ENCODE measurements around the gene GHRL.

GHRL gene

GRCh38 chr3:10247679-10248183, 45.0 kb downstream of the GHRL start:
- Histone ChIP-seq H3K27ac (ENCODE audit: low read length) (peak overlapping the region; percentile 53), H3K4me1 (ENCODE audit: control insufficient read depth, insufficient read depth, low read length) (peaks cover 25% of the 10 kb centered on the region), H3K27me3 (ENCODE audit: control insufficient read depth in 1 of 2, insufficient read depth in 2 of 2, low read length in 2 of 2) (no peaks in the 10 kb centered on the region), H3K9ac (ENCODE audit: low read length in 2 of 2) (peak overlapping the region; percentile 20 to 36), H3K9me3 (ENCODE audit: control insufficient read depth in 2 of 2, low read length in 2 of 2) (peaks cover 0 to 2% of the 10 kb centered on the region in 2 donors), H3K4me3 (ENCODE audit: low read length in 2 of 2) (peak overlapping the region; percentile 92), H3K36me3 (ENCODE audit: control insufficient read depth in 2 of 2, insufficient read depth in 2 of 2, low read length in 2 of 2) (no peaks in the 10 kb centered on the region)

GRCh38 chr3:10245081-10245712, 47.5 kb downstream of the GHRL start:
- H3K9ac ChIP-seq (ENCODE audit: low read length in 2 of 2), result no peak overlapping the region
- H3K4me1 ChIP-seq (ENCODE audit: control insufficient read depth, insufficient read depth, low read length), result peaks cover 17% of the 10 kb centered on the region
- no peak overlapping the region for H3K27ac ChIP-seq (ENCODE audit: low read length)
- no peak overlapping the region for H3K4me3 ChIP-seq (ENCODE audit: low read length in 2 of 2)
- H3K27me3 ChIP-seq (ENCODE audit: control insufficient read depth in 1 of 2, insufficient read depth in 2 of 2, low read length in 2 of 2), result no peaks in the 10 kb centered on the region
- H3K9me3 ChIP-seq (ENCODE audit: control insufficient read depth in 2 of 2, low read length in 2 of 2), result peaks cover 0 to 2% of the 10 kb centered on the region in 2 donors
- H3K36me3 ChIP-seq (ENCODE audit: control insufficient read depth in 2 of 2, insufficient read depth in 2 of 2, low read length in 2 of 2), result peaks cover 0 to 2% of the 10 kb centered on the region in 2 donors

GRCh38 chr3:10244009-10244408, 48.7 kb downstream of the GHRL start:
- Histone ChIP-seq H3K36me3 (ENCODE audit: control insufficient read depth in 2 of 2, insufficient read depth in 2 of 2, low read length in 2 of 2) (peaks cover 2 to 4% of the 10 kb centered on the region in 2 donors), H3K9me3 (ENCODE audit: control insufficient read depth in 2 of 2, low read length in 2 of 2) (peaks cover 0 to 2% of the 10 kb centered on the region in 2 donors), H3K27ac (ENCODE audit: low read length) (no peak overlapping the region), H3K4me3 (ENCODE audit: low read length in 2 of 2) (no peak overlapping the region), H3K9ac (ENCODE audit: low read length in 2 of 2) (no peak overlapping the region), H3K4me1 (ENCODE audit: control insufficient read depth, insufficient read depth, low read length) (peaks cover 7% of the 10 kb centered on the region), H3K27me3 (ENCODE audit: control insufficient read depth in 1 of 2, insufficient read depth in 2 of 2, low read length in 2 of 2) (no peaks in the 10 kb centered on the region)

- H3K9ac ChIP-seq (ENCODE audit: low read length in 2 of 2), result no peak overlapping the region
- no peaks in the 10 kb centered on the region for H3K27me3 ChIP-seq (ENCODE audit: control insufficient read depth in 1 of 2, insufficient read depth in 2 of 2, low read length in 2 of 2)
- no peak overlapping the region for H3K4me3 ChIP-seq (ENCODE audit: low read length in 2 of 2)
- H3K4me1 ChIP-seq (ENCODE audit: control insufficient read depth, insufficient read depth, low read length), result no peaks in the 10 kb centered on the region
- H3K36me3 ChIP-seq (ENCODE audit: control insufficient read depth in 2 of 2, insufficient read depth in 2 of 2, low read length in 2 of 2), result peaks cover 6 to 12% of the 10 kb centered on the region in 2 donors
- H3K27ac ChIP-seq (ENCODE audit: low read length), result no peak overlapping the region
- H3K9me3 ChIP-seq (ENCODE audit: control insufficient read depth in 2 of 2, low read length in 2 of 2), result peaks cover 0 to 2% of the 10 kb centered on the region in 2 donors
These were observed 50.3 kb downstream of the GHRL start for GRCh38 chr3:10242182-10243065.

- no peak overlapping the region for H3K27ac ChIP-seq (ENCODE audit: low read length)
- H3K4me1 ChIP-seq (ENCODE audit: control insufficient read depth, insufficient read depth, low read length), result no peaks in the 10 kb centered on the region
- H3K4me3 ChIP-seq (ENCODE audit: low read length in 2 of 2), result no peak overlapping the region
- H3K27me3 ChIP-seq (ENCODE audit: control insufficient read depth in 1 of 2, insufficient read depth in 2 of 2, low read length in 2 of 2), result no peaks in the 10 kb centered on the region
- no peak overlapping the region for H3K9ac ChIP-seq (ENCODE audit: low read length in 2 of 2)
- H3K36me3 ChIP-seq (ENCODE audit: control insufficient read depth in 2 of 2, insufficient read depth in 2 of 2, low read length in 2 of 2), result peaks cover 9 to 15% of the 10 kb centered on the region in 2 donors
- peaks cover 0 to 2% of the 10 kb centered on the region in 2 donors for H3K9me3 ChIP-seq (ENCODE audit: control insufficient read depth in 2 of 2, low read length in 2 of 2)
These were observed 51.9 kb downstream of the GHRL start for GRCh38 chr3:10240799-10241198.

- H3K9ac ChIP-seq (ENCODE audit: low read length in 2 of 2), result no peak overlapping the region
- H3K9me3 ChIP-seq (ENCODE audit: control insufficient read depth in 2 of 2, low read length in 2 of 2), result no peaks in the 10 kb centered on the region
- H3K4me3 ChIP-seq (ENCODE audit: low read length in 2 of 2), result no peak overlapping the region
- H3K36me3 ChIP-seq (ENCODE audit: control insufficient read depth in 2 of 2, insufficient read depth in 2 of 2, low read length in 2 of 2), result peaks cover 10 to 24% of the 10 kb centered on the region in 2 donors
- H3K4me1 ChIP-seq (ENCODE audit: control insufficient read depth, insufficient read depth, low read length), result no peaks in the 10 kb centered on the region
- H3K27ac ChIP-seq (ENCODE audit: low read length), result no peak overlapping the region
- no peaks in the 10 kb centered on the region for H3K27me3 ChIP-seq (ENCODE audit: control insufficient read depth in 1 of 2, insufficient read depth in 2 of 2, low read length in 2 of 2)
These were observed 54.2 kb downstream of the GHRL start for GRCh38 chr3:10238345-10239183.

All from stomach smooth muscle (tissue), 2 donors.